Right ventricle myocardium inferior (tissue), 1 donor: ENCODE results near the gene RPS10. TPM values are rescaled to one million over a fixed set of nuclear protein-coding genes. Genes with fewer than 3 reads are reported as not detected.
A peak's percentile ranks its signal among the peaks of the same experiment; 100 is the strongest.
"Not testable (repeated sequence)": the region's sequence is repeated elsewhere in the genome, so short reads cannot be mapped to it uniquely, and the experiment has no call there.

Experiments used
- ATAC-seq: fragments of 200-7000 bp; cut with Tn5 transposase; one replicate; pipeline ENCODE4 v1.9.1; 2020; ENCODE audit warnings: mild to moderate bottlenecking, moderate library complexity
- DNase-seq: peaks from one replicate; pipeline ENCODE4 v3.0.0; 2021; ENCODE audit errors: missing footprints
- intact Hi-C: fragments of 100-400 bp; cut with DNase I; formaldehyde crosslinking; loops from one replicate; pipeline ENCODE4 v1.11.0; 2022
- total RNA-seq: library from RNA; stranded (reverse); fragmentation: NEBNext Ultra II Directional; extraction: Animal tissue kit (Norgen Biotek cat#: 25700); gene quantifications from one replicate; pipeline ENCODE4 v1.2.1, GENCODE V29; 2021
- donor health status: DM: no; HTN: yes; CAD: no; lungs with severe emphysema.

RPS10 gene
- total RNA-seq, 1 donor from 2014 or later, result 718 TPM

DNA sequence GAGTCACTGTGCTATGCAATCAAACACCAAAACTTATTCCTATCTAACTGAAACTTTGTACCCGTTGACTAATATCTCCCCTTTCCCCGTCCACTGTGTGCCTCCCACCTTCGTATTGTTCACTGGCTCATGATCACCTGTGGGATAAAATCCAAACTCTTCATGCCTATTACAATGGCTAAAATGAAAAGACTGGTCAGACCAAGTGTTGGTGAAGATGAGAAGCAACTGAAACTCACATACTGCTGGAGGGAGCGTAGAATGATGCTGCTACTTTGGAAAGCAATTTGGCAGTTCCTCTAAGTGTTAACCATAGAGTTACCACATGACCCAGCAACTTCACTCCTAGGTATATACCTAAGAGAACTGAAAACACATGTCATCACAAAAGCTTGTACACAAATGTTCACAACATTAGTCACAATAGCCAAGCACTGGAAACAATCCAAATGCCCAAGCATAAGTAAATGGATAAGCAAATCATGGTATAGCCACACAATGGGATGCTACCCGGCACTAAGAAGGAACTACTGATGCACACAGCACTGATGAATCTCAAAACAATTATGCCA, 13.1 kb downstream of the RPS10 start:
- DNase-seq (no peak), ATAC-seq (no peak)
- intact Hi-C loops, result no loop called here

DNA sequence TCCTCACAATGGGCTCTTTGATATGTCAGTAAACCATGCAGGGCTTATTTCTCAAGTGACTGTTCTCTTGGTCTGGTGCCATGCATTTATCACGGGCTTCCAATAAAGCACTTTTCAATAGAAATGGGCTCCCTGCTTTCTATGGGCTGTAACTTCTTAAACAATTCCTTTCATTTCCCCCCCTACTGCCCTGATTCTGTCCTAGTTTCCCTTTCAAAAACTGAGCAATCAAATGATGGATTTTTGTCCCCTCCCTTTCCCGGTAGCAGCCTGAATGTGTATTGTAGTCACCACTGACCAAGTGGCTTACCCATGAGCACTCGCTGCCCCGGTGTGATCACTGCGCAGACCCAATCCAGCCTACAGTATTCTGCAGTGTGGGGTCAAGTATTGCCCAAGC, 13.9 kb downstream of the RPS10 start:
- no peak for DNase-seq
- ATAC-seq, result no peak
- intact Hi-C loops, result no loop called here

DNA sequence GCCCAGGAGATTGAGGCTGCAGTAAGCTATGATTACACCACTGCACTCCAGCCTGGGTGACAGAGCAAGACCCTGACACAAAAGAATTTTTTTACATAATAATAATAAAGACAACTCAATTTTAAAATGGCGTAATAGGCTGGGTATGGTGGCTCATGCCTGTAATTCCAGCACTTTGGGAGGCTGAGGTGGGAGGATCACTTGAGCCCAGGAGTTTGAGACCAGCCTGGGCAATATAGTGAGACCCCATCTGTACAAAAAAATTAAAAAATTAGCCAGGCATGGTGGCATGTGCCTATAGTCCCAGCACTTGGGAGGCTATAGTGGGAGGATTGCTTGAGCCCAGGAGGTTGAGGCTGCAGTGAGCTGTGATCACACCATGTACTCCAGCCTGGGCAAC, 18.0 kb downstream of the RPS10 start:
- intact Hi-C loops, ATAC-seq, DNase-seq: not testable (repeated sequence)

DNA sequence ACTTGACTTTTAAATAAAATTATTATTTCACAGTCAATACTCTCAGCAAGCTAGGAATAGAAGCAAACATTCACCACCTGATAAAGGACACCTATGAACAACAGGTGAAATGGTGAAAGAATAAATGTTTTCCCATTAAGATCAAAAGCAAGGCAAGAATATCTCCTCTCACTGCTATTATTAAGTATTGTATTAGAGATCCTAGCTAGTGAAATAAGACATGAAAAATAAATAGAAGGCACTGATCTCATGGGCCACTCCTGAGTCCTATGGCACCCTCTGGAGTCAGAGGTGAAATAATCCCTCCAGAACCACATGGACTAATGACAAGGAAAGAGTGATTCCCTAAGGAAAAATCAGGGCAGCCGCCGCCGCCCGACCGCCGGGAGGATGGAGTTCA, 29.4 kb downstream of the RPS10 start:
- intact Hi-C loops, result loop anchor here (10.0 kb wide), 1 partner anchor 122 kb away; no protein-coding TSS in a partner anchor
- no peak for DNase-seq

DNA sequence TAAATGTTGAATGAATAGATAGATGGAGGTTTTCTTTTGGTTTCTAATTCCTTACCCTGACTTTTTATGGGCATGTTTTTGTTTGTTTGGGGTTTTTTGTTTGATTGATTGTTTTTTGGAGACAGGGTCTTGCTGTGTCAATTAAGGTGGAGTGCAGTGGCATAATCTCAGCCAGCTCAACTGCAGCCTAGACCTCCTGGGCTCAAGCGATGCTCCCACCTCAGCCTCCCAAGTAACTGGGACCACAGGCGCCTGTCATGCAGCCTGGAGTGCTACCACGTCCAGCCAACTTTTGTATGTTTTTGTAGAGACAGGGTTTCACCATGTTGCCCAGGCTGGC, 31.9 kb downstream of the RPS10 start:
- ATAC-seq, result no peak
- DNase-seq, result no peak
- intact Hi-C loops, result loop anchor here (2.0 to 10.0 kb wide), 4 partner anchors 21 to 119 kb away; no protein-coding TSS in a partner anchor

More for the DNA sequence above, 29.4 kb downstream of the RPS10 start:
- ATAC-seq, result no peak

DNA sequence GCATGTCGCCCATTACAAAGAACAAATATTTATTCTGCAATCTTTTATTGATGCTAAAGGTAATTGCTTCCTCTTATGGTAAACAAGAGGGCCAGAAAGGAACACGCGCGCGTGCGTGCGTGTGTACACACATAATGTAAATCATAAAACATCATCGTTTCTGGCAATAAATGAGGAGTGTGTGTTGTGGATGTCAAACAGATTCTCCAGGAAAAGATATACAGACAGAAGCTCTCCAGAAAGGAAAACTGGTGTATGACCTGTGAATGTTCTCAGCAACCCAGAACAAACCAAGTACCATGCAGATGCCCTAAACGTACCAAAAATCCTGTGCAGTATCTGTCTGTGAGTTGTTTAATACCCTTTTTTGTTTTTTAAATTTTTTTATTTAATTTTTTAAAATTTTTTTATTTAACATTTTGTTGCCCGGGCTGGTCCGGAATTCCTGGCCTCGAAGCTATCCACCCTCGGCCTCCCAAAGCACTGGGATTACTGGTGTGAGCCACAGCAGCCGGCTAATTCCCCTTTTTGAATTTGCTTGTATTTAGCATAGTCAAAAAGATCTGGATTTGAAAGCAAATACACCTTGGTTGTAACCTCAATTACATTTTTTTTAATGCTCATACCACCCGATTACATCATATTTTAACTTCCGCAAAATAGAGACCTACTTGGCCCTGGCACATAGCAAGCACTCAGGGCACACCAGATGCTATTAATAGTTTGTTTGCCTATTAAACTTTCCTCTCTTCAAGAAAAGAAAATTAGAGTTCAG, 32.5 kb downstream of the RPS10 start:
- DNase-seq (peak; percentile 66), ATAC-seq (no peak)
- intact Hi-C loops, result loop anchor here (2.0 to 10.0 kb wide), 4 partner anchors 21 to 119 kb away; no protein-coding TSS in a partner anchor

DNA sequence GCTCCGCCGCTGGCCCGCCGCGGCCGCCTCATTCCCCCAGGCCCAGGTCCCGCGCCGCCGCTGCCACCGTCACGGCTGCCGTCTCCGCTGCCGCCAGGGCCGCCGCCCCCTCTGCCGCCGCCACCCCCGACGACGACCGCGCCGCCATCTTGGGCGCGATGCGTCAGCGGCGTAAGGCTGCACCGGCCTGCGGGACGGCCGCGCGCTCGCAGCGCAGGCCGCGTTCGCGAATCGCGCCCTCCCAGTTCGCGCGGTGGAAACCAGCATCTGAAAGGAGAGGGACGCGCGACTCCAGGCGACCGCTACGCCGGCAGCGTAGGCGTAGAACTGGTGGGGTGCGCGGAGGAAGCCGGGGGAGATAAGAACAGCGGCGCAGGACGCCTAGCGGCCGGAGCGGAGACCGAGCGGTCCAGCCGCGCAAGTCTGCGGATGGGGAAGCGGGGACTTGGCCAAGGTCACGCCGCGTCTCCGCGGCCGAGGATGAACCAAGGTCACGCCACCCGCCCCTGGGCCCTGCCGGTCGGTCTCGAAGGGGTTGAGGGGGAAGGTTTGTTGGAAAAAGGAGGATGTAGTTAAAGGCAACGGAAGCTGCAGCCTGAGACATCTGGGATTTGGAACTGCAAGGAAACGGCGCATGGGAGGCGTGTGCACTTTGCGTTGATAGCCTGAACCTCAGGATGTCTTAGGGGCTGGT, 33.2 kb downstream of the RPS10 start, which contains the start of gene NUDT3:
NUDT3 (minus strand) TSS at position 173 of the 694 bp plus-strand sequence. CDS start 307 bp downstream, outside the sequence.
- ATAC-seq, result peak; percentile 94
- intact Hi-C loops, result loop anchor here (1.0 to 10.0 kb wide), 5 partner anchors 22 to 143 kb away; partner anchors contain the start of gene SMIM29
- DNase-seq, result peak; percentile 97

DNA sequence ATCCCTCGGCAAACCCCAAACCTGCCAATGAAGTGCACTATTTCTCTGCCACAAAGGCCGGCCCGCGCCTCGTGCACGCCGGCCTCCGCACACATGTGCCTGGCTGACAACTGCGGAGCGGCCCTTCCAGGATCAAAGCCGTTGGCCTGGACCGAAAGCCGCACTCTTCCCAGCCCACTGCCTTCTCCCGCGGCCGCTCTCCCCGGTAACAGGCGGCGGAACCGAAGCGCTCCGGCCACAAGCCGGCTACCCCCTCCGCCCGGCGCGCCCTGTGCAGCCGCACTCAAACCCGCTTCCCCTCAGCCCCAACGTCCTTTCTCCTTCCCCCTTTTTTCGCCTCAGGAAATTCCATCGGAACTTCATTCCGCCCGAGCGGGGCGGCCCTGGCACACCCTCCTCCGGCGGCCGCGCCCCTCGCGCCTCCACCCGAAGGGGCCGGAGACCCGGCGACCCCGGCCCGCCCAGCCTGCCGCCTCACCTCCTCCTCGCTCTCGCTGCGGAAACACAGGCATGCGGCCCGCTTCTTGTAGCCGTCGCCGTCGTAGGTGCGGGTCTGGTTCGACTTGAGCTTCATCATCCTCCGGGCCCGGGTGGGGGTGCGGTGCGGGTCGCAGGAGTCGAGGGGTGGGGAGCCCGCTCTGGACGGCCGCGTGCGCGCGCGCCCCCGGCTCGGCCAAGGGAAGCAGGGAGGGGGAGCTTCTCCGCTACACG, 33.9 kb downstream of the RPS10 start:
- peak; percentile 38 for ATAC-seq
- DNase-seq, result peak; percentile 82
- intact Hi-C loops, result loop anchor here (1.0 to 10.0 kb wide), 5 partner anchors 23 to 143 kb away; partner anchors contain the start of gene SMIM29

DNA sequence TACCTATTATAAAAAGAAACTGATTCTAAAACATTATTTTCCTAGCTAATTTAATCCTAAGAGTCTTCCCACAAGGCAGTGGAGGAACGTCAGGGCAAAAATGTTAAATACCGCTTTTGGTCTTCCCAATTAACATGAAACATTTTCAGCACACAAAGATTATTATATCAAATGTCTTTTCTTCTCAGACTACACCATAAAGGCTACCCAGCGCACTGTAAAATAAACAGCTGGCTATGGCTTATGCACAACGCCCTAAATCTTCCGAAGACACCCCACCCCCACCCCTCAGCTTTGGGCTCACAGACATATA, 34.4 kb downstream of the RPS10 start:
- no peak for DNase-seq
- ATAC-seq, result no peak
- intact Hi-C loops, result loop anchor here (5.0 to 10.0 kb wide), 2 partner anchors 49 to 117 kb away; no protein-coding TSS in a partner anchor

DNA sequence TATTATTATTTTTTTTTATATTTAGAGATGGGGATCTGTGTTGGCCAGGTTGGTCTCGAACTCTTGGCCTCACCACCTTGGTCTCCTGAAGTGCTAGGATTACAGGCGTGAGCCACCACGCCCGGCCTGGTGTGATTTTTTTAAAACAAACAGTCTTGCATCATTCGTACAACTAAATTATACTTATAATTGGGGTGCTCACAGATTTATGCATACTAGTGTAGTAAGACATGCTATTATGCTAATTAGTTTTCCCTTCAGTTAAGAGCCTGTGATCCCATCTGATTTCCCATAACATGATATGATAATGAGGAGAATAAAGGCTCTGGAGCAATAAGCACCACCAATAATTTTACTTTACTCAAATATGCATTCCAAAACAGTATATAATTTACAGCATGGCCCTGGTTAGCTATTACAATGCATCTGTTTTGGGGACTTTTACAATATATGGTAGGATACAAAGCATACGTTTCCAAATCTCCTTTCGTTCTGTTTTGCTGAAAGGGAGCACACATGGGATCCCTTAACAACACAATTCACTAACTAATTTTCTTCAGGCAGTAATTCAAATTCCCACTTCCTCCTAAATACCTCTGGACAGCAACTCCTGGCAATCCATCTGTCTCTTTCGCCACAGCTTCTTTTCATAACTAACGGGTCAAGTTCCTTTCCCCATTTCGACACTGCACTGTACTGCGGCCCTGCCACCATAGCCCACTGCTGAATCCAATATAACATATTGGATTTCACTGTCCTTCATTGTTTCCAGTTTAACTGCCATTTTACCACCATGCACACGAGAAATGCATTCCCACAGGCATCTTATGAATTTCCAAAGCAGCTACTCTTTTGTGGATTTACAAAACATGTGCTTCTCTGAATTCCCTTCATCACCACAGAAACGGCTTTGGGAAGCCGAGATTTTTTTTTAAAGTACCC, 35.1 kb downstream of the RPS10 start:
- ATAC-seq, result peak; percentile 48
- intact Hi-C loops, result loop anchor here (5.0 to 10.0 kb wide), 2 partner anchors 49 to 116 kb away; no protein-coding TSS in a partner anchor
- peak; percentile 71 for DNase-seq

DNA sequence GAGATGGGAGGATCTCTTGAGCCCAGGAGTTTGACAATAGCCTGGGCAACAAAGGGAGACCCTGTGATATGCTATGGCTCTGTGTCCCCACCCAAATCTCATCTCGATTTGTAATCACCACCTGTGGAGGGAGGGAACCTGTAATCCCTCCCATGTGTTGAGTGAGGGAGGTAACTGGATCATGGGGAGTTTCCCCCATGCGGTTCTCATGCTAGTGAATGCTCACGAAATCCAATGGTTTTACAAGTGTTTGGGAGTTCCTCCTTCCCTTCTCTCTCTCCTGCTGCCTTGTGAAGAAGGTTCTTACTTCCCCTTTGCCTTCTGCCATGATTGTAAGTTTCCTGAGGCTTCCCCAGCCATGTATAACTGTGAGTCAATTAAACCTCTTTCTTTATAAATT, 36.8 kb downstream of the RPS10 start:
- ATAC-seq (no peak), DNase-seq (no peak)
- intact Hi-C loops, result no loop called here

DNA sequence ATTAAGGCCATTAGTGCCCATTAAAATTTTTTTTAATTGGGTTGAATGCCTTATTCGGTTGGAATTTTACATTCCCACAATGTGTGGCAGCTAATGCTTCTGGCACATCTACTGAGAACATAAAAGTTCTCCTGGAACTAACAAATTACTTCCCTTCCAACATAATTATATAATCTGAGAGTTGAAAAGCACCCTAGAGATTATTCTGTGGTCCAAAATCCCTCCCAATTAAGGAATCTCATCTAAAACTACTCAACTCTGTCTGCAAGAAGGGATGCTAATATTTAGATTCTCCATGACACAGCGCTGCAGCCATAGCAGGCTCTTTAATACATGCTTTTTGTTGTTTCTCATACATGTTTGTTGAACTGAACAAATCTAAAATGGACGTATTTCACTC, 37.4 kb downstream of the RPS10 start:
- no peak for DNase-seq
- no peak for ATAC-seq
- intact Hi-C loops, result no loop called here

DNA sequence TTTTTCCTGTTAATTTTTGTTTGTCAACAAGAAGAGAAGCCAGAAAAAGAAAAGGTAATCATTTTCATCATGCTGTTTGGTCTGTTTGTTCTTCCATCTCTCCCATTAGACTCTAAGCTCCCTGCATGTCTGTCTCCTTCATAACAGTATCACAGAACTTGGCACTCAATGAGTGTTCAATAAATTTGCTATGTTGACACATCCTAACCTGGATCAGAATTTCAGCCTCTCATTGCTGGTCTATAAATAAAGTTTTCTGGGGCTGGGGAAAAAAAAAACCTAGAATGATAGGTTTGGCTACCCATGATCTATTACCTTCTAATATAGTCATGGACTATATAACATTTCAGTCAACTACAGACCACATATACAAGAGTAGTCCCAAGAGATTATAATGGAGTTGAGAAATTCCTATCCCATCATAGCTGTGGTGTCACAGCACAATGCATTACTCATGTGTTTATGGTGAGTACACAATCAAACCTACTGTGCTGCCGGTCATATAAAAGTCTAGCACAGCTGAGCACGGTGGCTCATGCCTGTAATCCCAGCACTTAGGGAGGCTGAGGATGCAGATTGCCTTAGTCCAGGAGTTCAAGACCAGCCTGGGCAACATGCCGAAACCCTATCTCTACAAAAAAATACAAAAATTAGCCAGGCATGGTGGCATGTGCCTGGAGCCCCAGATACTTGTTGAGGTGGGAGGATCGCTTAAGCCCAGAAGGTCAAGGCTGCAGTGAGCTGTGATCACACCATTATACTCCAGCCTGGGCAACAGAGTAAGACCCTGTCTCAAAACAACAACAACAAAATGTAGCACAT, 39.3 kb downstream of the RPS10 start:
- intact Hi-C loops, result no loop called here
- ATAC-seq, result no peak
- no peak for DNase-seq

DNA sequence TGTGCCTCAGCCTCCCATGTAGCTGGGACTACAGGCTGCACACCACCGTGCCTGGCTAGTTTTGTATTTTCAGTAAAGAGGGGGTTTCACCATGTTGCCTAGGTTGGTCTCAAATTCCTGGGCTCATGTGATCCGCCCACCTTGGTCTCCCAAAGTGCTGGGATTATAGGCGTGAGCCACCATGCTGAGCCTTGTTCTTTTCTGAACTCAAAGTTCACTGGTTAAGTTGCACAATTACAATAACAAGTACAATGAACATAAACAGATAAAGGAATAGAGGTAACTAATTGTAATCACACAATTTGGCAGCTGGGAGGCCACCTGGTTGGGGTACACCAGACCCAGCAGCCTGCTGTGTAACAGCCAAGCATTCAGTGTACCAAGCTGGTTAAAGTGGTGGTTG, 40.1 kb downstream of the RPS10 start:
- DNase-seq (no peak), ATAC-seq (no peak)
- intact Hi-C loops, result no loop called here

DNA sequence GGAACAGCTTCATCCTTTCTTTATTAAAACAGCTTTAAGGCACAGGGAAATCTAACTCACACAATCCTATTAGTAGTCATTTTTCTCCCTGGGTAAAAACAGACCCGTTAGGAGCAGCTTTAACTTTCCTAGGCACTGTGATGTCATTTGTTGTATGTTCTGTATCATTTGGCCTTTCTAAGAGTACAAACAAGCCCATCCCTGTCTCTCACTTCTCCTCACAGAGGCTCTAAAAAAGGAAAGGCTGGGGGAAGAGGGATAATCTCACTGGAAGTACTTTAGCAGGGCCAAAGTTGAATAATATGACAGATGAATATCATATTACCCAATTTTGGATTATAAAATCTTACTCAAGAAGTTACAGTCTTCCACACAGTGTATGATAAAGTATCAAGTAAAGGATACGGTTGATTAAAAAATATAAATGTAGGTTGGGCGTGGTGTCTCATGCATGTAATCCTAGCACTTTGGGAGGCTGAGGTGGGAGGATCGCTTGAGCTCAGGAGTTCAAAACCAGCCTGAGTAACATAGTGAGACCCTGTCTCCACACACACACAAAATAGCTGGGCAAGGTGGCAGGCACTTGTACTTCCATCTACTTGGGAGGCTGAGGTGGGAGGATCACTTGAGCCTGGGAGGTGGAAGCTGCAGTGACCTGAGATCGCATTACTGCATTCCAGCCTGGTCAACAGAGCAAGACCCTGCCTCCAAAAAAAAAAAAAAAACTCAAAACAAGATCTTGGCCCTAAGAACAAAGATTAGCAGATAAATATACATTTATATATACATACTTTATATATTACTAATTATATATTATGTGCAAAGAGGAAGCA, 41.3 kb downstream of the RPS10 start:
- intact Hi-C loops, result no loop called here
- peak; percentile 42 for ATAC-seq

DNA sequence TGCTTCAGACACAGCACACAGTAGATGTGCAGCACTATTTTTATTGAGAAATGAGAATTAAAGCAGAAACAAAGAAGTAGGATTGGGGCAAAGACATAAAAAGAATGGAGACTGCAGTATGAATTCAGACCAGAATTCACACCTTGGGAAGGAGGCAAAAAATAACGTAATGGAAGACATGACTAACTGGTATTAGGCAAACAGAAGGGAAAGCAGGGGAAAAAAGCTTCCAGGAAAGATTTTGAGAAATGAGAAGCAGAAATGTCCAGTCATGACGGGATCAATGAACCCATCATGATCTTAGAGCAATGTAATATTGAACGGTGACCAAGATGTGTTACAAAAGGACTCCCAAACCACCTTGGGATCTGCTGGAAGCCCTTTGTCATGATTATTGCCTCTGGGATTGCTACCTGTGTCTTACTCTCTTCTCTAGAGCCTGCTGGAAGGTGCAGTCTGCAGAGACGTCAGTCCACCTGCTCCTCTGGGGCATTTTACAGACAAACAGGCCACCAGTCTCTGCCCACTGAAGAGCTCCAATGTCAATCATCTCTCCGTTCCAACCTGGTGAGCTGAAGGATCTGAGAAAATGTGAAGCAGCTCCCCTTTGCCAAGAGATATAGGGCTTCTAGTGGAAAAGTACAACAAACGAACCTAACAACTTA, 42.1 kb downstream of the RPS10 start:
- no peak for ATAC-seq
- no peak for DNase-seq
- intact Hi-C loops, result no loop called here

More for the DNA sequence above, 41.3 kb downstream of the RPS10 start:
- DNase-seq, result no peak
